HepG2 (cell line): ENCODE data around the gene CEACAM3. TPM values are rescaled to one million over a fixed set of nuclear protein-coding genes. Genes with fewer than 3 reads are reported as not detected.

Experiments used
- CTCF ChIP-seq: sonication (generic); formaldehyde crosslinking; IDR thresholded peaks from 2 replicates; pipeline ENCODE4 v1.5.0; 2020; ENCODE audit warnings: mild to moderate bottlenecking, missing genetic modification reagents, moderate library complexity
- DDIT3 ChIP-seq: sonication (generic); formaldehyde crosslinking; IDR thresholded peaks from 2 replicates; pipeline ENCODE4 v1.4.0; 2020; ENCODE audit warnings: mild to moderate bottlenecking, missing genetic modification reagents
- FOSL2 ChIP-seq: sonication (generic); formaldehyde crosslinking; IDR thresholded peaks from 2 replicates; pipeline ENCODE4 v1.4.0; 2020; ENCODE audit warnings: missing genetic modification reagents
- GATAD2A ChIP-seq: IDR thresholded peaks from 2 replicates; pipeline ENCODE4 v1.6.1; 2016
- GTF2F1 ChIP-seq: fragments of 150-350 bp; IDR thresholded peaks from 2 replicates; pipeline ENCODE4 v1.6.1; 2014; ENCODE audit warnings: low read length
- KMT2A ChIP-seq: sonication (generic); formaldehyde crosslinking; IDR thresholded peaks from 2 replicates; pipeline ENCODE4 v1.4.0; 2020; ENCODE audit warnings: missing genetic modification reagents
- MEIS2 ChIP-seq: sonication (generic); formaldehyde crosslinking; IDR thresholded peaks from 2 replicates; pipeline ENCODE4 v1.9.0; 2021; ENCODE audit warnings: mild to moderate bottlenecking, missing genetic modification reagents
- MTF1 ChIP-seq: sonication (generic); formaldehyde crosslinking; IDR thresholded peaks from 2 replicates; pipeline ENCODE4 v1.5.0; 2020; ENCODE audit warnings: missing genetic modification reagents
- NFYC ChIP-seq: IDR thresholded peaks from 2 replicates; pipeline ENCODE4 v1.6.1; 2016; ENCODE audit warnings: missing genetic modification reagents, missing compliant biosample characterization
- REPIN1 ChIP-seq: sonication (generic); formaldehyde crosslinking; IDR thresholded peaks from 2 replicates; pipeline ENCODE4 v1.8.0; 2022; ENCODE audit warnings: missing genetic modification reagents, low read depth, mild to moderate bottlenecking, borderline replicate concordance
- SMC3 ChIP-seq: IDR thresholded peaks from 2 replicates; pipeline ENCODE4 v1.6.1; 2011; ENCODE audit warnings: low read length, improper control_type of control experiment
- SOX5 ChIP-seq: IDR thresholded peaks from 2 replicates; pipeline ENCODE4 v1.6.1; 2016; ENCODE audit warnings: borderline replicate concordance
- TEF ChIP-seq: sonication (generic); formaldehyde crosslinking; IDR thresholded peaks from 2 replicates; pipeline ENCODE4 v1.5.0; 2020; ENCODE audit warnings: missing genetic modification reagents
- U2AF2 ChIP-seq: fragments of 200-400 bp; formaldehyde crosslinking; IDR thresholded peaks from 2 replicates; pipeline ENCODE4 v1.6.1; 2017; ENCODE audit warnings: low read depth, mild to moderate bottlenecking, low read length
- ZNF136 ChIP-seq: sonication (generic); formaldehyde crosslinking; IDR thresholded peaks from 2 replicates; pipeline ENCODE4 v1.8.1; 2022; ENCODE audit warnings: low read depth, mild to moderate bottlenecking, moderate library complexity, missing genetic modification reagents
- ZNF160 ChIP-seq: sonication (generic); formaldehyde crosslinking; IDR thresholded peaks from 2 replicates; pipeline ENCODE4 v1.8.0; 2022; ENCODE audit warnings: mild to moderate bottlenecking, inconsistent platforms, missing genetic modification reagents
- ZNF18 ChIP-seq: sonication (generic); formaldehyde crosslinking; IDR thresholded peaks from 2 replicates; pipeline ENCODE4 v1.8.0; 2022; ENCODE audit warnings: mild to moderate bottlenecking, missing genetic modification reagents; ENCODE audit not compliant: insufficient replicate concordance
- ZNF3 ChIP-seq: IDR thresholded peaks from 2 replicates; pipeline ENCODE4 v1.7.0; 2017; ENCODE audit warnings: inconsistent platforms
- ZNF563 ChIP-seq: sonication (generic); formaldehyde crosslinking; IDR thresholded peaks from 2 replicates; pipeline ENCODE4 v1.8.0; 2022; ENCODE audit warnings: mild to moderate bottlenecking, moderate library complexity, missing genetic modification reagents
- ZNF569 ChIP-seq: sonication (generic); formaldehyde crosslinking; IDR thresholded peaks from 2 replicates; pipeline ENCODE4 v1.5.0; 2020; ENCODE audit warnings: mild to moderate bottlenecking, missing genetic modification reagents, moderate library complexity, borderline replicate concordance
- ZNF572 ChIP-seq: sonication (generic); formaldehyde crosslinking; IDR thresholded peaks from 2 replicates; pipeline ENCODE4 v1.5.1; 2020; ENCODE audit warnings: mild to moderate bottlenecking, missing genetic modification reagents
- ZNF7 ChIP-seq: IDR thresholded peaks from 2 replicates; pipeline ENCODE4 v1.6.1; 2016; ENCODE audit warnings: missing biosample characterization, missing genetic modification reagents
- ZSCAN5A ChIP-seq: sonication (generic); formaldehyde crosslinking; IDR thresholded peaks from 2 replicates; pipeline ENCODE4 v1.8.0; 2022; ENCODE audit warnings: mild to moderate bottlenecking, missing genetic modification reagents, borderline replicate concordance
- polyA plus RNA-seq, 8 experiments: library from polyadenylated mRNA; depleted of rRNA in 3 of 8; stranded (reverse) in 7 of 8; unstranded in 1 of 8; fragments of >200 nt; fragmentation: Illumina TruSeq in 4 of 8; extraction: Trizol in 4 of 8; gene quantifications; 2 replicates each; pipeline versions ENCODE4 v1.2.1 to v1.2.3, GENCODE V29; 2011 to 2016; ENCODE audit warnings: low read depth in 4 of 8, missing spikeins in 1 of 8, mixed read lengths in 1 of 8; ENCODE audit not compliant: insufficient read depth in 1 of 8
- total RNA-seq, 5 experiments: library from RNA; depleted of rRNA; stranded (reverse); fragments of >200 nt; fragmentation: Illumina TruSeq; extraction: Trizol; gene quantifications; 2 replicates each; pipeline ENCODE4 v1.2.3, GENCODE V29; 2016; ENCODE audit warnings: low read depth in 1 of 5

CEACAM3 gene
- total and polyA plus RNA-seq, 2 of the 13 experiments (the other 11 are each of a cell fraction or from before 2014, with no cell fraction given) = not detected

GRCh38 chr19:41859618-41860418 is 63.4 kb downstream of the CEACAM3 start, which contains the start of gene RPS19 (continued):
- TF ChIP-seq SMC3 (no peak), SOX5 (CRISPR knock-in tag) (peak; percentile 12; the same call in 1 of the 2 replicates), NFYC (peak; percentile 61), ZNF3 (CRISPR knock-in tag) (no peak), CTCF (peak; percentile 82), TEF (CRISPR knock-in tag) (no peak; the same call in 1 of the 2 replicates), FOSL2 (CRISPR knock-in tag) (peak; percentile 36), REPIN1 (CRISPR knock-in tag) (peak; percentile 86), ZNF136 (0 out of 2 replicates have a peak, but pooled peaks have one; percentile 61), U2AF2 (0 out of 2 replicates have a peak, but pooled peaks have one; percentile 25), KMT2A (CRISPR knock-in tag) (peak; percentile 48), ZNF563 (no peak; the same call in none of the 2 replicates), GATAD2A (CRISPR knock-in tag) (peak; percentile 67), ZSCAN5A (CRISPR knock-in tag) (peak; percentile 88; the same call in 1 of the 2 replicates), GTF2F1 (peak; percentile 77), ZNF7 (CRISPR knock-in tag) (no peak), ZNF572 (CRISPR knock-in tag) (0 out of 2 replicates have a peak, but pooled peaks have one; percentile 61), MTF1 (CRISPR knock-in tag) (no peak), ZNF569 (CRISPR knock-in tag) (no peak; the same call in 1 of the 2 replicates), ZNF160 (CRISPR knock-in tag) (peak; percentile 37; the same call in 1 of the 2 replicates), DDIT3 (CRISPR knock-in tag) (no peak), ZNF18 (CRISPR knock-in tag) (peak; percentile 68), MEIS2 (CRISPR knock-in tag) (no peak)
